ENCODE results near the gene BSX.

The BSX gene

GRCh38 chr11:122951211-122951610, 30.4 kb downstream of the BSX start:
- DNase-seq: no peak

- no peak for DNase-seq
Measured at GRCh38 chr11:122938557-122938956, 43.1 kb downstream of the BSX start.

DNA sequence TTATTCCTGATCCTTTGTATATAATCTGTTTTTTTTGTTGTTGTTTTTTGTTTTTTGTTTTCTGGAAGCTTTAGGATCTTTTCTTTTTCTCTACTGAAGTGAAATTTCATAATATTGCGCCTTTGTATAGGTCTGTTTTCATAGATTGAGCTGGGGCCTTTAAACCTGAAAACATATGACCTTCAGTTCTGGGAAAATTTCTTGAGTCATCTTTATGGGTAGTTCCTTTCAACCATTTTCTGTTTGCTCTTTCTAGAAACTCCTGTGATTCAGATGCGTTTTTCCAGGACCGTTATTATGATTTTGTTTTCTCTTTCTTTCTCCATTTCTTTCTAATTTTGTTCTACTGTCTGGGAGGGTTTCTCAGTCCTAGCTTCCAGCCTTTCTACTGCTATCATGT, 43.7 kb downstream of the BSX start:
- DNase-seq: no peak

DNA sequence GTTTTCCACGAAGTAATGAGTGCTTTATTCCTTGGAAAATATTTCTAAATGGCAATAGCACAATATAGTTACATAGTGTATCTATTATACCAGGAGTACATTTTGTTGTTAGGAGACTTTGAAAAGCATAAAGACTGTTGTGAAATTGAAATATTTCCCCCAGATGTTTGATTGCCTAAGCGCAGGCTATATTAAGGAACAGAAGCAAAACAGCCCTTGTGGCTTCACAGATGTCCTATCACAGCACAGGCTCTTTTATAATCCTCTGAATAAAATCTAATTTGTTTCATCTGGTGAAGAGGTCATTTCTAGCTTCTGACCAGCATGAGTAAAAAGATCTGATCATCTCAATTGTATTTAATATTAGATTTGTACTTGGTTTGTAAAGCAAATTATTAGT, 48.2 kb downstream of the BSX start:
- DNase-seq: no peak

GRCh38 chr11:122931510-122931909, 50.1 kb downstream of the BSX start:
- no peak for DNase-seq

Data from stimulated activated CD4-positive, alpha-beta T cell treated with anti-CD3 and anti-CD28 coated beads, Interleukin-2, amount 100 ng/mL, for 24 hours (primary cell).